BE2C (cell line): Measurements from ENCODE around the gene GABBR1.

Experiments used
- DNase-seq: peaks from one replicate; pipeline ENCODE4 v3.0.0-alpha.2; 2020
- H3K27me3 ChIP-seq: fragments of 250-450 bp; sonication (Bioruptor Pico); 2 replicates; pipeline ENCODE4 v1.5.1; 2020; ENCODE audit warnings: mild to moderate bottlenecking
- H3K36me3 ChIP-seq: fragments of 250-450 bp; sonication (Bioruptor Pico); 2 replicates; pipeline ENCODE4 v1.5.1; 2020; ENCODE audit warnings: mild to moderate bottlenecking
- H3K4me1 ChIP-seq: fragments of 250-450 bp; sonication (Bioruptor Pico); 2 replicates; pipeline ENCODE4 v1.5.1; 2020
- H3K4me3 ChIP-seq: 2 replicates; pipeline ENCODE4 v1.5.1; 2011; ENCODE audit warnings: low read depth, low read length
- H3K9me3 ChIP-seq: fragments of 250-450 bp; sonication (Bioruptor Pico); 2 replicates; pipeline ENCODE4 v1.5.1; 2020
- TF ChIP-seq, protein P1 (sequence below): IDR thresholded peaks from 2 replicates; pipeline ENCODE4 v1.5.1; 2012; ENCODE audit warnings: mild to moderate bottlenecking, low read depth, low read length

Gene GABBR1

DNA sequence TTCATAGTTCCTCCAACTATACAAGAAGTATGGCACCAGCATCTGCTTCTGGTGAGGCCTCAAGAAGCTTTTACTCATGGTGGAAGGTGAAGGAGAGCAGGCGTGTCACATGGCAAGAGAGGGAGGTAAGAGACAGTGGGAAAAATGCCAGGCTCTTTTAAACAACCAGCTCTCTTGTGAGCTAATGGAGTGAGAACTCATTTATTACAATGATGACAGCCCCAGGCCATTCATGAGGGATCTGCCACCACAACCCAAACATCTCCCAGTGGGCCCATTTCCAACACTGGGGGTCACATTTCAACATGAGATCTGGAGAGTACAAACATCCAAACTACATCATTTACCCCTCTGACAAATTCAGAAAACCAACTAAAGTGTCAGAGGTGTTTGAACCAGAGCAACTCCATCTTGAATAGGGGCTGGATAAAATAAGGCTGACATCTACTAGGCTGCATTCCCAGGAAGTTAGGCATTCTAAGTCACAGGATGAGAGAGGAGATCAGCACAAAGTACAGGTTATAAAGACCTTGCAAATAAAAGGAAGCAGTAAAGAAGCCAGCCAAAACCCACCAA, 71.3 kb downstream of the GABBR1 start:
- Histone ChIP-seq H3K36me3 (no peaks in the 10 kb centered on the region), H3K9me3 (no peaks in the 10 kb centered on the region), H3K4me1 (no peaks in the 10 kb centered on the region), H3K27me3 (peaks cover 17% of the 10 kb centered on the region), H3K4me3 (no peak overlapping the region)
- no peak for DNase-seq
- TF ChIP-seq, protein P1, sequence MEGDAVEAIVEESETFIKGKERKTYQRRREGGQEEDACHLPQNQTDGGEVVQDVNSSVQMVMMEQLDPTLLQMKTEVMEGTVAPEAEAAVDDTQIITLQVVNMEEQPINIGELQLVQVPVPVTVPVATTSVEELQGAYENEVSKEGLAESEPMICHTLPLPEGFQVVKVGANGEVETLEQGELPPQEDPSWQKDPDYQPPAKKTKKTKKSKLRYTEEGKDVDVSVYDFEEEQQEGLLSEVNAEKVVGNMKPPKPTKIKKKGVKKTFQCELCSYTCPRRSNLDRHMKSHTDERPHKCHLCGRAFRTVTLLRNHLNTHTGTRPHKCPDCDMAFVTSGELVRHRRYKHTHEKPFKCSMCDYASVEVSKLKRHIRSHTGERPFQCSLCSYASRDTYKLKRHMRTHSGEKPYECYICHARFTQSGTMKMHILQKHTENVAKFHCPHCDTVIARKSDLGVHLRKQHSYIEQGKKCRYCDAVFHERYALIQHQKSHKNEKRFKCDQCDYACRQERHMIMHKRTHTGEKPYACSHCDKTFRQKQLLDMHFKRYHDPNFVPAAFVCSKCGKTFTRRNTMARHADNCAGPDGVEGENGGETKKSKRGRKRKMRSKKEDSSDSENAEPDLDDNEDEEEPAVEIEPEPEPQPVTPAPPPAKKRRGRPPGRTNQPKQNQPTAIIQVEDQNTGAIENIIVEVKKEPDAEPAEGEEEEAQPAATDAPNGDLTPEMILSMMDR: no peak

DNA sequence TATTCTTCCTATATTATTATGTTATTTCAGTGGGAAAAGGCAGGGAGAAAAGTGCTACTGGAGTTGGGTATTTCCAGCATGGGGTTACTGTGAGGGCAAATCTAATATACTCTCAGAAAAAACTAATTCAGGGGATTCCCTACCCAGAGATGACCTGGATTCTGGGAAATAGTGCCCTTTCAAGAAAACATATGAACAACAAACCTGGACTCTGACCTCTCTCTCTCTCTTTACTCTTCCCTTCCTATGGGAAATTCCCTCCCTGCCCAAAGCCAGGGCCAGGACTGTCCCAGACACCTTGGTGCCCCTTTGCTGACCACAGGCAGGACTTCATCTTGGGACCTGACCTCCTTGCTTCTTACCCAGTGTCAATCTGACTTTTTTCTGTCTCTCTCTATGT, 71.9 kb downstream of the GABBR1 start:
- DNase-seq: no peak
- Histone ChIP-seq H3K4me1 (no peaks in the 10 kb centered on the region), H3K36me3 (no peaks in the 10 kb centered on the region), H3K9me3 (no peaks in the 10 kb centered on the region), H3K4me3 (no peak overlapping the region), H3K27me3 (peaks cover 13% of the 10 kb centered on the region)
- TF ChIP-seq, protein P1: no peak

DNA sequence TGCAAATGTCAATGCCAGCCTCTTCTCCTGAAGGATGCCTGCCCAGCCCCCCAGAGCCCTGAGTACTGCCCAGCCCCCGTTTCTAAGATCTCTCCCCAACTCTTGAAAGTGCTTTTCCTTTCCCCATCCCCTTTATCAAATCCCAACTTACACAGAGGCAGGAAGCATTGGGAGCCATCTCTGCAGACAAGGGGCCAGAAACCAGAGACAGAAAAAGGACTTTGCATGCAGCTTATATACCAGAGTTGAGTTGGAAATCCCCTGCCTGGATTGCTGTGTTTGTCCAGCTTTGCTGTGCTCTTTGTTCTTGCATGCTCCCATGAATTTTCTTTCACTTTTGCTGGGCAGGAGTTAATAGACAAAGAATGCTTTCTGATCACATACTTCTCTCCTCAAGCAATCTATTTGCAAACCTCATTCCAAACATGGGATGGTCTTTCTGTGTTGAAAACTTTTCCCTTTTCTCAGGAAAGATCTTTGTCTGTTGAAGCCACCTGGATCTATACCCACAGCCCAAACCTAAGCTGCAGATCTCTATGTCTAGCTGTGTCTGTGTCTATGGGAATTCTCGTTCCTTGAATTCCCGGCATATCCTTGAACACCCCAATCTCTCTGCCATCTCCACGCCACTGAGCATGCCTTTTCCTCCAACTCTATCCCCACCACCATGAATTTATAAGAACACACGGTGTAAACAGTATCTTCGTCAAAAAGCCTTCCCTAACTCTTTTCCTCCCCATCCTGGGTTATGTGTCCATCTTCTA, 73.3 kb downstream of the GABBR1 start, which contains the start of gene UBD:
Gene UBD, minus strand, starts transcription at position 209 of the 764 bp plus-strand sequence. Its CDS starts 31 bp downstream, at position 178.
- no peaks in the 10 kb centered on the region for H3K9me3 ChIP-seq
- H3K4me1 ChIP-seq: no peaks in the 10 kb centered on the region
- H3K36me3 ChIP-seq: no peaks in the 10 kb centered on the region
- TF ChIP-seq, protein P1: no peak
- H3K4me3 ChIP-seq: no peak within 1 kb of the TSS
- peaks cover 8% of the 10 kb centered on the region for H3K27me3 ChIP-seq
- no peak for DNase-seq

DNA sequence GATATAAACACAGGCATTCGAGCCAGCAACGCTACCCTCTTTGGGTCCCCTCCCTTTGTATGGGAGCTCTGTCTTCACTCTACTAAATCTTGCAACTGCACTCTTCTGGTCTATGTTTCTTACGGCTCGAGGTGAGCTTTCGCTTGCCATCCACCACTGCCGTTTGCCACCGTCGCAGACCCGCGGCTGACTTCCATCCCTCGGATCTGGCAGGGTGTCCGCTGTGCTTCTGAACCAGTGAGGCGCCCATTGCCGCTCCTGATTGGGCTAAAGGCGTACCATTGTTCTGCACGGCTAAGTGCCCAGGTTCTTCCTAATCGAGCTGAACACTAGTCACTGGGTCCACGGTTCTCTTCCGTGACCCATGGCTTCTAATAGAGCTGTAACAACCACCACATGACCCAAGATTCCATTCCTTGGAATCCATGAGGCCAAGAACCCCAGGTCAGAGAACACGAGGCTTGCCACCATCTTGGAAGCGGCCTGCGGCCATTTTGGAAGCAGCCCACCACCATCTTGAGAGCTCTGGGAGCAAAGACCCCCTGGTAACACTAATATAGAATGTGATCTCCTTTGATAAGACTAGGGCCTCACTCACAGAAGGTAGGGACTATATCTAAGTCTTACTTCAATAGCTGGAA, 74.4 kb downstream of the GABBR1 start:
- TF ChIP-seq, protein P1: no peak
- H3K4me3 ChIP-seq: no peak overlapping the region
- peaks cover 19% of the 10 kb centered on the region for H3K27me3 ChIP-seq
- H3K4me1 ChIP-seq: no peaks in the 10 kb centered on the region
- H3K36me3 ChIP-seq: no peaks in the 10 kb centered on the region
- H3K9me3 ChIP-seq: no peaks in the 10 kb centered on the region
- no peak for DNase-seq

DNA sequence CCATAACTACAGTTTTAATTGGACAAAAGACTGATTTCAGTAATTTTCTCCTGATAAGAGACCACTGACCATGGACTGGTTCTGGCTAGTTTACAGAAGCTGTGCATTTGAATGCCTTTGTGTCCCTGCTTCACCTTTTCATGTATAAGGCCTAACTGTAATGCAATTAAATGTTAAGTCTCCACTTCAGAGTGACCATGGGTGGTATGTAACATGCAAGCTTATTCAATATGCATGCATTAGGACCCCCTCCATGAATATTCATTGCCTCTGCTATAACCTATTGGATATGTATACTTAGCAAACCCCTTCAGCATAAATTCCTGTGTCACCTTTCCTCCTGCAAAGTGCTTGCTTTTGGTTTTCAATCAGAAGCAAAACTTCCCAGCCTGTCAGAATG, 75.7 kb downstream of the GABBR1 start:
- TF ChIP-seq, protein P1: no peak
- no peak for DNase-seq
- H3K4me3 ChIP-seq: no peak overlapping the region
- no peaks in the 10 kb centered on the region for H3K36me3 ChIP-seq
- H3K27me3 ChIP-seq: peaks cover 28% of the 10 kb centered on the region
- H3K4me1 ChIP-seq: no peaks in the 10 kb centered on the region
- H3K9me3 ChIP-seq: no peaks in the 10 kb centered on the region

DNA sequence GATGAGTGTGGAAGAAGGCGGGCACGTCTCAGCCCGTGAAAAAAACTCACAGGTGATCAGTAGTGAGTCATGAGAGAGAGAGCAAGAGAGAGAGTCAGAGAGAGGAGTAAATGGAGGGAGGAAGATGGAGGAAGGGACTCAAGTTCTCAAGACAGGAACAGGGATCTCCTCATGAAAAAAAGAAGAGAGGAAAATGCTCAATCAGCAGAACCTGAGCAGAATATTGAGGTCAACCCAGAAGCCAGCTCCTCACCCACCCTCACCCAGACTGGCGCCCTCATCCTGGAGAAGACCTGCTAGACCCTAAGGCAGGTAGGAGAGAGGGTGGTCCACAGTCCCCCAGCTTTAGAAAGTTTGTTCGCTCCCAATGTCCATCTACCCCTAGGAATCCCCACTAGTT, 78.2 kb downstream of the GABBR1 start:
- Histone ChIP-seq H3K4me1 (no peaks in the 10 kb centered on the region), H3K4me3 (no peak overlapping the region), H3K27me3 (peaks cover 28% of the 10 kb centered on the region), H3K36me3 (no peaks in the 10 kb centered on the region), H3K9me3 (no peaks in the 10 kb centered on the region)
- DNase-seq: no peak
- TF ChIP-seq, protein P1: no peak
